HG03521 (cell line): ENCODE data around the gene ZFYVE21.

Source experiments
- ATAC-seq: cut with Tn5 transposase; IDR thresholded peaks from one replicate; pipeline ENCODE4 v1.9.1; 2021; ENCODE audit warnings: mild to moderate bottlenecking, moderate library complexity; ENCODE audit not compliant: unreplicated experiment

Gene ZFYVE21

DNA sequence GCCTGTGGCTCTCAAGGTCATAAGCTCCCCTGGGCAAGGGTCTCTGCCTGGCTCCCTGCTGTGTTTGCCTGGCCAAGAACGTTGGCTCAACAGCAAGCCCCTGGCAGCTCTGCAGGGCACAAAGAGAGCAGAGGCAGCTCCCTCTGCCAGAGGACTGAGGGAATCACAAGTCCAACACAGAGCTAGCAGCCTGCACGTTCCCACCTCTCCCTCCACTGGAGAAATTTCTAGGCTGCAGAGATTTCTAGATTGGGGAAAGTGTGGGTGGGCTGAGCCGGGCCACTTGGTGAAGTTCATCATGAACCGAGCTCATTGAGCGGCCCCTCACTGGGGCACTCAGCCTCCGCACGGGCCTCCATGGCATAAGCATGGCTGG, 19.8 kb downstream of the ZFYVE21 start:
- ATAC-seq: no peak

DNA sequence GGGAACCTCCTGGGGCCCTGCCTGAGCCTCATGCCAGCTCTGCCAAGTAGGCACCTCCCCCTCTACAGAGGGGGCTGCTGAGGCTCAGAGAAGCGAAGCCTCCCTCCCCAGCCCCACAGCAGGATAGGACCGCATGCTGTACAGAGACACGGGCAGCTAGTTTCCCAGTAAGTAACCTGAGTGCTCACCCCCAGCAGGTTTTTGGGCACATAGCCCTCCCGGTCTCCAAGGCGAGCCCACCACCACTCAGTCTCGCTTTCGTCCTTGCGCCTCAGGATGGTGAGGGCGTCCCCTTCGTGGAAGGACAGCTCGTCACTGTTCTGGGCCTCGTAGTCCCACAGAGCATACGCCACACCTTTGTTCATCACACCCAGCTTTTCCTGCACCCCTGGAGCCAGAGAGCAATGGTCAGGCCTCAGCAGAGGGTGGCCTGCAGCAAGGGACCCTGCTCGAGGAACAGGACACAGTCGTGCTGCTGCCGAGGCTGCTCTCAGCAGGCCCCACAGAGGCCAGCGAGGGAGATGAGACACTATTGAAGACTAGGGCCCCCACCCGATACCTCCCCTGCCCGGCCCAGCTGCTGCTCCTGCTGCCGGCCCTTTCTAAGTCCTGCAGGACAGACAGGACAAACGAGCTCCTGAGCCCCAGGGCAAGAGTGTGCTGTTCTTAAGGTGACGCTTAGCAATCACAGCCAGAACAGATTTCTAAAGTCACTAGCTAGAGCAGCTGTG, 20.4 kb downstream of the ZFYVE21 start:
- ATAC-seq: no peak

DNA sequence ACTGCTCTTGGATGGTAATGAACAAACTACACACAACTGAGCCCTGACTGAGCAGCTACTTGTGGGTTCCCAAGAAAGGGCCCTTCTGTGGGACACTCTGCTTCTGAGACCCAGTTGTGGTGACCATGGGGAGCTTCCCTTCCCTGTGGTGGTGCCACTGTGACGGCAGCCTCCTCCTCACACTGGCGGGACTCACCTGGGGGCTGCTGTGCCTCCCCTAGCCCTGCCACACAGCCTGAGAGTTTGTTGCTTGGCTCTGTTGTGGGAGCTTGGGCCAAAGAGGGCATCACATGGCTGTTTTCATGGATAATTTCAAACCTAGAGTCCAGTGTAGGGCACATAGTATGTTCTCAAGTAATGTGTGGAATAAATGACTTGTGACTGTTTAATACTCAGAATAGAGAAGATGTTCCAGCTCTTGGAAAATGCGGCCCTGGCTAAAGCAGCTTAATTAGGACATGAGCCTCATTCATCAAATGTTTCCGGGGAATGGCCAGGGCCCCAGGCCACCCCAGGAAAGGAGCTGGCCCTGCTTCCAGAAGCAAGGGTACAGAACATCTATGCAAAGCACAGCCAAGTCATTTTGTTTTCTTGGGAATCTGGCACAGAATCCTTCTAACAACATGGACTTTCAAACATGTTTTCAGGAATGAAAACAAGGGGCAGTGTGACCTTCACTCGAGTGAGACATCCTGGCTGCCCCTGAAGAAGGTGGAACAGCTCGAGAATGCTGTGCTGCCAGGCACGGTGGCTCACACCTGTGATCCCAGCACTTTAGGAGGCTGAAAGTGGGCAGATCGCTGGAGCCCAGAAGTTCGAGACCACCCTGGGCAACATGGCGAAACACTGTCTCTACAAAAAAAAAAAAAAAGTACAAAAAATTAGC, 21.2 kb downstream of the ZFYVE21 start:
- ATAC-seq: no peak

DNA sequence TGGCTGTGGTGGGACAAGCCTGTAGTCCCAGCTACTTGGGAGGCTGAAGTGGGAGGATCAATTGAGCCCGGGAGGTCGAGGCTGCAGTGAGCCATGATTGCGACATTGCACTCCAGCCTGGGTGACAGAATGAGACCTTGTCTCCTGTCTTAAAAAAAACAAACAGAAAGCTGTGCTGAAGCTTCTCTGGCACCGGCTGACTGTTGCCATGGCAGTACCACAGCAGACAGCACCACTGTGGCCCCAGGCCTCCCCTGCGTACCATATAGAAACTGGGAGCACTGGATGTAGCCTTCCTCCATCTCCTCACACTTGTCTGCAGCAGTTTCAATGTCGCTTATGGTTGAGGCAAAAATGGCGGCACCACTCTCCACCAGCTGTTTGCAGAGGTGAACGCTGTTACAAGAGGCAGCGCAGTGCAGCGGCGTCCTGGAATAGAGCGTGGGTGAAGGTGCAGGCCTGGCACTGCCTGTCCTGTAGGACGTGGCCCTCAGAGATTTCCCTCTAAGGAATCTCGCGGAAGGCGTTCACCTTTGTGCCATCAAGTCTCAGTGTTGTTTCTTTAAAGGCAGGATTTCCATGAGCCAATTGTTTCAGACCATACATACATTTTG, 21.9 kb downstream of the ZFYVE21 start:
- no peak for ATAC-seq

DNA sequence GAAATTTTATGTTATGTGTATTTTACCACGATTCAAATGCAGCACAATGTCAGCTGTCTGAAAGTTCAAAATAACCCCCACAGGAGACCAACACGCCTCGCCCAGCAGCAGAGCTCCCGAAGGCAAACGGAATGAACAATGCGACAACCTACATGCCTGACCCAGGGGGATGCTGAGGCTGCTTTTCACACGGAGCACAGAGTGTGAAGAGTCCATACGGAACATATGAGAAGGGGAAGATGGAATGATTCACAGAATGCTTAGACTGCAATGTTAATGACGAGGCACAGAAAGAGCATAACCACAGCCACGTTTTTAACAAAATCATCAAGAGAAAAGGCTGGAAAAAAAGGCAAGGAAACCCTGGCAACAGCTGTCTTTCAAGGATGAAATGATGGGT, 22.6 kb downstream of the ZFYVE21 start:
- ATAC-seq: no peak

DNA sequence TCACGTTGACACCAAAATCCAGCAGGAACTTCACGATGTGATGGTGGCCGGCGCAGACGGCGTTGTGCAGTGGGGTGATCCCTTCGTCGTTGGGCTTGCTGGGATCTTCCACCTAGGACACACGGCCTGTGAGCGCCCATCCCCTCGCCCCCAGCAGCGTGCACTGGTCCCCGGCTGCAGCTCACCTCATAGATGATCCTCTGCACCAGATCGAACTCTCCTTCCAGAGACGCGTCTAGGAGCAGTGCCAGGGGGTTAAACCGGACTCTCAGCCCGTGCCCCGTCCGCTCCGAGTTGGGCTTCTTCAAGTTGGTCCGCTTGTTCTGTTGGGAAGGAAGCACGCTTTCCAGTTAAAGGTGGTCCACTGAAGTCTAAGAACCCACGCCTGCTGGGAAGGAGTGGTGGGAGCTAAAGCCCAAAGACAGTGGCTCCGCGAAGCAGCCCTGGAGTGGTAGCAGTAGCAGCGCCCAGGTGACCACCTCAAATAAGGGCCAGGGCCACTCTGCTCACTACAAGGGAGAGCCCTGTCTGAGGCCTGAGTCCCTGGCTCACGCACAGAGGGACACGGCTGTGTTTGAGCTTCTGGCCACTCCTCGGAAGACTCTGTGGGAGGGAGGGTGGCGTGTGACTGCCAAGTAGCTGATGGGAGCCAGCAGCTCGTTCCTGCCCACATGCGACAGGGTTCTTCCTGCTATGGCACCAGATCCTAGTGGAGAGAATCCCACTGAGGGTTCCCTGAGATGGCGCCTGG, 23.3 kb downstream of the ZFYVE21 start:
- no peak for ATAC-seq

DNA sequence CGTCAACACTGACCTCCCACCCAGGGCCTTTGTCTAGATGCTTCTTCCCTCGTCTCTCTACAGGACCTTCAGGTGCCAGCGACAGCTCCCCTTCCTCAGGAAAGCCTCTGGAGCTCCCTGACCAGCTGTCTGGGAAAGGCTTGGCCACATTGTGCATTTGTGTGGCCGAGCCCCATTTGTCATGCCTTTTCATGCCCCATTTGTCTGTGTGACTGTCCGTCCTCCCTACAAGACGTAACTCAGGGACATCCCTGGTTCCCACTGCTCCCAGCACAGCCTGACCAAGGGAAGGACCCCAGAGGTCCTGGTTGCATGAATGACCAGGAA, 23.8 kb downstream of the ZFYVE21 start:
- ATAC-seq: no peak

DNA sequence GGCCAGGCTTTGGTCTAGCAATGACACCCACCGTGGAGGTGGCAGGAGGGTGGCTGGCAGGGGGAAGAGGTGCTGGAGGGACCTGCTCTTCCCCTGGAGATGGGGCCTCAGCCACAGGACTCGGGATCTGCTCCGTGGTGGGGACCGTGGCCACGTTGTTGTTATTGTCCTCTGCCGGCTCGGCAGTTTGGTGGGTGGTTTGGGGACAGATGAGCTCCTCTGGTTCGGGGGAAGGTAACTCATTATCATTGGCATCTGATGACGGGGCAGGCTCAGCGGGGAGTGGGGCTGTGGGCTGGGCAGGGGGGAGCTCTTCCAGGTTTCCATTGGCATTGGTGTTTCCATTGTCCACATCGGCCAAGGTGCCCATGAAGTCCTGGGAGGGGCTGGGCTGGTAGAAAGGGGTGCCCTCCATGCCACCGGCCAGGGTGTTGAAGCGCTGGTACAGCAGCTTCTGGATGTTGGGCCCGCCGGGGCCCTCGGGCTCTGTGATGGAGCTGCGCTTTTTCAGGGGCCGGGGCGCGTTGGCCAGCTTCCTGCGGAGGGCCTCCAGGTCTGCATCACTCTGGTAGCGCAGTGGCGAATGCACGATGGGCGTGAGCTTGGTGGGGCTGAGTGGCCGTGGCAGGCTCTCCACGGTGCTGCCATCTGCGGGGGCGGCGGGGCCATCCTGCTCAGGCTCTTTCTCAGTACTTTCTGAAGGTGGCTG, 24.3 kb downstream of the ZFYVE21 start:
- ATAC-seq: no peak

DNA sequence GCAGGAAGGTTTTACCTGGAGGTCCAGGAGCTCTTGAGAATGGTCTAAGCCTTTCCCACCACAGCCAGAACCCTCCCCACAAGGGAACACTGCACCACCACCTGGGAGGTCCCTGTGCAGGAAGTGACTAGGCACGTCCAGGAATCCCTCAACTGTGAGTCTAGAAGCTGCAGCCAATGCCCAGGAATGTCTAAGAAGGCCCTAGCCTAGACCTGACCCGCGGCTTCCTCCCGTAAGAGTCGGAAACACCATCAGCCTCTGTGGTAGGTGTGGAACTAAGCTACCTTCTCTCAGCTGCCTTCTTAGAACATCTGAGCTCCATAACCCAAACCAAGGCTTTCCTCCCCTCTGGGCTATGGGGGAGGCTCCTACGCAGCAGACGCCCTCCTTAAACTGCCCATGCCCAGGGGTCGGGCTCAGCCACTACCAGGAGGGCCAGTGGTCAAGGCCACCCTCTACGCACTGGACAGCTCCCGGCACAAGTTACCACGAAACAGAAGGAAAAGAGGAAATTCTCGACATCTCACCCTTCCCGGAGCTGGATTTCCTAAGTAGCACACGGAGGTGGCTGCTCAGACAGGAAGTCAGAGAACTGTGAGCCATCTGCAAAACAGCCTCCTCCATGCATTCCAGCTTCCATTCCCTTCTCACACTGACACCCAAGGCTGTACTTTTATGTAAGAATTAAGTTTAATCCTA, 25.5 kb downstream of the ZFYVE21 start:
- ATAC-seq: no peak

DNA sequence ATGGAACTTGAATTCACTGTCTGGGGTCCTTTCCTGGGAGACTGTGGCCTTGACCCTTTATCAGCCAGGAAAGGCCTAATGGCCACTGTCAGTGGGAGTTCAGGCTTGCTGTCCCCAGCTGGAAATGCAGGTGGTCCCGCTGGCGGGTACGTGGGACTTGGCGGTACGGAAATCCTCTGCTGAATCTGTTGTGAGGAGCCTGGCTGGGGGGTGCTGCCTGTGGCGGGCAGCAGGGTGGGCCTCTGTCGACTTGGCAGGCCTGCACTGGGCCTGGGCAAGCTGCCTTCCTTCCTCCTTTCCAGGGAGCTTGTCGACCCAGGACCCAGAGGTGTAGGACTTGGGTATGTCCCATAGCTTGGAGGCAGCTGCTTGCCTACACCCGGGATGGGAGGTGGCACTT, 26.3 kb downstream of the ZFYVE21 start:
- ATAC-seq: no peak

DNA sequence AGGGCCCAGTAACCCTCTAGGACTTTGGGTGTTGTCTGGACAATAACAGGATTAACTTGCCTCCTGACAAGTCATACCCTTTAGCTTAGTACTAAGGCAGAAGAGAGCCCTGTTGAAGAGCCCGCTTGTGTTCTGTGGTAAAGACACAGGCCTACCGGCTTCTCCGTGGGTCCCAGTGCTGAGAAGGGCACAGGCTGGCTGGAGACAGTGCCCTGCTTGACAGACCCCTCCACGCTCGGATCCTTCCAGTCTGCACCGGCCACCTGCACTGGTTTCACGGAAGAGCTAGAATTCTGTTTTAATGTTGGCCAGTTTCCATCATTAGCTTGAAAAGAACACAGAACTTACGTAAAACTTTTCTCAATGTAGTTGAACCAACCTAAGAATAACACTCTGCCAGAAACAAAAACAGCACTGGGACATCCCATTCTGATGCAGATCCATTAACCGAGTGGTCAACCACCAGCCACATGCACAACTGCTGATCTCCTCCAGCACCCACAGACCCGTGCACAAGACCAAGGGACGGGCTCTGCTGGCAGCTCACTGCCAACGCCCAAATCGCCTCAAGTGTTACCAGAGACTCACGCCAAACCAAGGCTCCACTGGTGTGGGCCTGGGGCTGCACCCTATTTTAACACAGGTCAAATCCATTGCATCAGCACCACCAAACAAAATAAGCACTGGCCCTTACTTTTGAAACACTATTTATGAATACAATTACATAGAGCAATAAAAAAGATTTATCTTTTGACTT, 27.1 kb downstream of the ZFYVE21 start:
- ATAC-seq: no peak

DNA sequence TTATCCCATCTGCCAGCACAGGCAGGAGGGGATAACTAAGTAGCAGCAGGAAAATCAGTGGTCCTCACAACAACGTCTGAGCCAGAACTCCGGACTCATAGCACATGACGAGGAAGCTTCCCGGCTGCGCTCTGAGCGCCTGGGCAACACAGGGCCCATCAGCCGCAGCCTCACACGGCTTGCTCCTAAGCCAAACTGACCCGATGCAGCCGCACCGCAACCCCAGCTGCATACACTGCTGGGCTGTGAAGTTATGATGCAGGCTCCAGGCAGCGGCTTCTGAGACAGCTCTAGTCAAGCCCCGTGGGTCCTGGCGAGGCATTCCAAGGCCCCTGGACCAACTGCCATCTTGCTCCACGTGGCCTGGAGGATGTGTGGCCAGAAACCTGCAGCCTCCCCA, 28.1 kb downstream of the ZFYVE21 start:
- ATAC-seq: no peak

DNA sequence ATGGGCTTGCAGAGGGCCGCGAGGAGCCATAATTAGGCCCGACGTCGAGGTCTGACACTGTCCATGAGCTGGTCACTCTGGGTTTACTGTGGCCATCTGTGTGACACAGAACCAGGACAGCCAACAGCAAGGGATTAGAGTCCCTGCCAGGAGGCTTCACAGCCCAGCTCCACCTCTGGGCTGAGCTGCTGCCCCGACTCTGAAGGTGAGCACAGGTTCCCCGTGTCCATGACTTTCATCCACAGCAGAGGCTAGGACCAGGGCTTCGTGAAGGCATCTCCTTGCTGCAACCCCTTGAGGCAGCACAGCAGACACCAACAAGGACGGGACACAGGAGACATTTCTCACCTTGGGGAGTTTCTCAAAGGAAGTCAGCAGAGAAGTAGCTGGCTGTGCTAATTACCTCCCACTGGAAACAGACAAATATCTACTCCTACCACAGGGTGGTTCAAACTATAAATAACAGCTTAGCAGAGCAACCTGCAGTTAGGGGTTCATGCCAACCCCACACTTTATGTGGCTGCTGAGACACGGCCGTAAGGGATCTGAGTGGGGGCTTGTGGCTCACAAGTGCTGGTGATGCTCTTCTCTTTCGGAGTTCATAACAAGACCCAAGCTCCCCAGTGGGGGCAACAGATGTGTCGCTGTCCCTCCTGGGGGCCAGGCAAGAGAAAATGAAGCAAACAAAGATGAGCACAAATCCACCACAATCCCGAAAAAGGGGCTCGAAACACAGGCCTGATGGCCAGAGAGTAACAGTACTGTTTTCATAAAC, 29.2 kb downstream of the ZFYVE21 start:
- no peak for ATAC-seq

DNA sequence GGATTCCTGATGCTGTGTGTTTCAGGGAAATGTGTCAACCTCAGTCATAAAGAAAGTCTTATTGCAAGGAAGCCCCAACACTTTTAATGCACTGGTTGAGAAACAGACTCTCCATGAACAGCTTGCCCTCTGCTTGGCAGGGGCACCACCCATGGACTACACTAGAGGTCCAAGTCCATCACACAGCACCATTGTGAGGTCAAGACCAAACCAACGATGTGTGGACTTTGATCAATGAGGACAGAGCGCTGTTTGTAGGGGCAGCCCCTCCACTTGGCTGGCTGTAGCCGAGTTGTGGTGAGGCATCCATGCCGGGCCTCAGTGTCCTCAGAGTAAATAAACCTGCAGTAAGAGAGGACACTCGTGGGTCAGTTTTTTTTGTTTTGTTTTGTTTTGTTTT, 29.8 kb downstream of the ZFYVE21 start:
- no peak for ATAC-seq

DNA sequence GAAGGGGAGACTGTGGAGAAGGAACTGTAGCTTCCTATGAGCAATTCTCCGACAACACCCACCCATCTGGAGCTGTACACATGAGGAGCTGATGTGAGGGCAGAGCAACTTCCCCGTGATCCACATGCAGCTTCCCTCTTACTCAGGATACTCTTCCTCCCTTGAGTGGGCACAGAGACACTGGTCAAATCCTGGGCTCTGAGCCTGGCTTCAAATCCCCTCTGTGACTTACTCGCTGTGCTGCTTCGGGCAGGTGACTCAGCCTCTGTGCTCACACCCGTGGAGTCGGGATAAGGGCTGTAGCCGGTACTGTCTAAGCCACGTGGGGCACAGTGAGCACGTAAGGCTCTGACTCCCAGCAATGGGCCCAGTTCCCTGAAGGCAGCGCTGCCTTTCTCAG, 31.1 kb downstream of the ZFYVE21 start:
- no peak for ATAC-seq

DNA sequence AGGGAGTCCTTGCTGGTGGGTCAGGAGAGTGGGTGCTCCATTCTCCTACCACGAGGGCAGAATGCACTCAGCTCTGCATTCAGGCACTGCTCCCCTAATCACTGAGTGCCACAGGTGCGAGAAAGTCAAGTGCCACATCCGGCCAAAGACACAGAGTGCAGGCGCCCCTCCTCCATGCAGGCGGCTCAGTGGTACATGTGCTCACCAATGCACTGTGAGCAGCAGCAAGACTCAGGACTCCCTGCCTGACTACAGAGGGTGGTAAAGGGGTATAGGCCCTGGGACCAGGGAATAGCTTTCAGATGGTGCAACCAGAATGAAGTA, 32.9 kb downstream of the ZFYVE21 start:
- no peak for ATAC-seq

DNA sequence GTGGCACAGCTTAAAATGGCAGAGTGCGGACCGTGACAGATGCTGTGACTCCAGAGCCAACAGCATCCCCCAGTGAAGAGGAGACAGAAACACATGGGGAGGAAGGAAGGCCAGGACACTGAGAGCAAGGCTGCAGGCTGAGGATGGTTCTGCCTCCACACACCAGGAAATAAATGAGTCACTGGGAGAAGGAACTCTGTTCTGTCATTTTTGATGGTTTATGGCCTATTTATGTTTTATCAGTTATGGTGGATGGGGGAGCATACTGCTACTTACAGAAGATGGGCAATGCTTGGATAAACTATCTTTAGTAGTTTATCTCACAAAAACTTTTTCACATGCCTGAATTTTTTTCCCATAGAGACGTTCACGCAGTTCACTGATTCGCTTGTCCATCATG, 33.8 kb downstream of the ZFYVE21 start:
- ATAC-seq: no peak

DNA sequence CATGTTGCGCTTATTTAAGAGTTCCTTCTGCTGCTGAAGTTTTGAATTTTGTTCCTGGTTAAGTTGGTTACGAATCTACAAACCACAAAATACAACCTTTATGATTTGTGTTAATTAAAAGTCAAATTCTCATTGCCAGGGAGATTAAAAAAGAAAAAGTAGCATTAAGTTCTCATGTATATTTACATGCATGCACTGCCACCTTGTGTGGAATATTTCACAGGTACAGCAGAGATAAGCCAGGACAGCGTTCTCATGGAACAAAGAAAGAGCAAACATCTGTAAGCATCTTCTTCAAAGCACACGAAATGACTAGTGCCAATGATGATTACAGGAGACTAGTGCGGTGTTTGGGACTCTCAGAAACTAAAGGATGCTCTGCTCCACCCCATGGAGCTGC, 34.2 kb downstream of the ZFYVE21 start:
- ATAC-seq: no peak

DNA sequence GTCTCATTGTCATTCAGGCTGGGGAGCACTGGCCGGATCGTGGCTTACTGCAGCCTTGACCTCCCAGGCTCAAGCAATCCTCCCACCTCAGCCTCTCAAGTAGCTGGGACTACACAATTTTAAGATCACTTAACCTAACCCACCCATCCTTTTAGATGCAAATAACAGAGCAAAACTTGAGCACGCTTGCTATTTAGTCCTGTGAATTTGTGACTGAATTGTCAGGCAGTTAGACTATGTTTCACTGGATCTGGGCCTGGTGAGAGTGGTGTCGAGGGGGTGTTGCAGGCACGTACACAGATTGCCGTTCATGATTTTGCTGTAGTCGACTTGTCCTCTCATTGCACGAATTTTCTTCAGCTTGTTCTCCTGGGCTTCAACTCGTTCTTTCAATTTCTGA, 38.2 kb downstream of the ZFYVE21 start:
- no peak for ATAC-seq
